Ectodermal cell (in vitro differentiated cells): ENCODE results near the gene NXPE2. TPM values are rescaled to one million over a fixed set of nuclear protein-coding genes. Genes with fewer than 3 reads are reported as not detected.
"Not testable (repeated sequence)": the region's sequence is repeated elsewhere in the genome, so short reads cannot be mapped to it uniquely, and the experiment has no call there.

Experiments
- H3K27ac ChIP-seq: 2 replicates; pipeline ENCODE4 v1.7.0; 2013; ENCODE audit warnings: mild to moderate bottlenecking, low read depth, low read length; ENCODE audit not compliant: insufficient read depth, poor library complexity, severe bottlenecking
- H3K27me3 ChIP-seq: 2 replicates; pipeline ENCODE4 v1.7.0; 2013; ENCODE audit warnings: mild to moderate bottlenecking, low read length; ENCODE audit not compliant: insufficient read depth, control insufficient read depth, poor library complexity, severe bottlenecking
- H3K36me3 ChIP-seq: one replicate; pipeline ENCODE4 v1.7.0; 2013; ENCODE audit warnings: low read length; ENCODE audit not compliant: control insufficient read depth, insufficient read depth
- H3K4me1 ChIP-seq: one replicate; pipeline ENCODE4 v1.7.0; 2013; ENCODE audit warnings: low read length; ENCODE audit not compliant: control insufficient read depth, insufficient read depth
- H3K4me3 ChIP-seq: 2 replicates; pipeline ENCODE4 v1.7.0; 2013; ENCODE audit warnings: low read depth, low read length, control low read depth; ENCODE audit not compliant: insufficient read depth
- H3K9me3 ChIP-seq: 2 replicates; pipeline ENCODE4 v1.7.0; 2013; ENCODE audit warnings: mild to moderate bottlenecking, low read length, moderate library complexity; ENCODE audit not compliant: control insufficient read depth
- WGBS, 2 experiments: methylation state at CpG; one replicate each; pipeline ENCODE4 v1.1.7; 2013; ENCODE audit warnings: missing lambda C conversion rate in 2 of 2; 5-methylcytosine and 5-hydroxymethylcytosine counted together
- polyA plus RNA-seq, 4 experiments: library from polyadenylated mRNA; stranded (reverse); fragments of 50-300 nt; gene quantifications; one replicate each; pipeline ENCODE4 v1.2.3, GENCODE V29; 2013

Gene NXPE2
- polyA plus RNA-seq (2013, experiment 1 of 4): not detected
- polyA plus RNA-seq (2013, experiment 2 of 4): 0.11 TPM
- not detected for polyA plus RNA-seq (2013, experiment 3 of 4)
- polyA plus RNA-seq (2013, experiment 4 of 4): 0.12 TPM

DNA sequence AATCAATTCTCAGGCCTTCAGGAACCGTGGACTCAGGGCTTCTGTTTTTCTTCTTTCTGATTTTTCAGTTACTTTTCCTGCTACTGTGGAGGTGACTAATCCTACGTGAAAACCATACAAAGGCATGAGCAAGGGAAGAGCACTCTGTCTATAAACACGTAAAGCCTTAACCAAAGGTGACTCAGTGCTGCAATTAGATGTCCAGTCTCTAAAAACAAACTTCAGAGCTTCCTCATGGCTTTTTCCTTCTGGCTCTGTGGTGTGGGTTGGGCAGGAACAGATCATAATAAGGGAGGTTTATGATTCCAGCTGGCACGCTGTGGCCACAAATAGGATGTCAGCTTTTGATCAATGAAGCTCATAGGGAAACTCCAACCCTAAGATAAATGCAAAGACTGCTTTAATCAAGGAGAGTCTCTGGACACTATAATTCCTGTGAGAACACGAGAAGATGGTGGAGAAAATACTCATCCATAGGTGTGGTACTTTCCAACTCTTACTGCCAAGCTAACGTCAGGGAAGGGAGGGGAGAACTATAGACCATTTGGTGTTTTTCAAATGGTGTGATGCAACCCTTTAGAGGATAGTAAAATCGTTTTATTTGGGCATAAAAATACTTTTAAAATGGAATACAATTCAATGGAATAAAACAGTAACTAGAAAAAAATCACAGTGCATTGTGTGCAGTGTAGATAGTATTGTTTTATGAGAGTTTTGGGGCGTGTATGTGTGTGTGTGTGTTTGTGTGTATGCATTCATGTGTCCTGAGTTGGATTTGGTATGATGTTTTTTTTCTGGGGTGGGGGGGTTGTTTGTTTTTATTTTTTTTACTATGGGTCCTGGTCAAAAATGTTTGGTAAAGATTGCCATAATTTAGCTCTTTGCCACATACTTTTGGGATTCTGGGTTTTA lies at the start of gene NXPE2:
Gene NXPE2 (plus strand): TSS at position 403 of the 912 bp plus-strand sequence. CDS start 49 bp downstream, at position 452.
- Histone ChIP-seq H3K27me3 (no peaks in the 10 kb centered on the region), H3K36me3 (no peaks in the 10 kb centered on the region), H3K9me3 (peaks cover 3% of the 10 kb centered on the region), H3K4me3 (no peak within 1 kb of the TSS), H3K27ac (no peak within 1 kb of the TSS), H3K4me1 (no peaks in the 10 kb centered on the region)
- 87 to 91% methylated on average over 7 to 8 of the region's 8 CpGs for WGBS, 2 experiments

DNA sequence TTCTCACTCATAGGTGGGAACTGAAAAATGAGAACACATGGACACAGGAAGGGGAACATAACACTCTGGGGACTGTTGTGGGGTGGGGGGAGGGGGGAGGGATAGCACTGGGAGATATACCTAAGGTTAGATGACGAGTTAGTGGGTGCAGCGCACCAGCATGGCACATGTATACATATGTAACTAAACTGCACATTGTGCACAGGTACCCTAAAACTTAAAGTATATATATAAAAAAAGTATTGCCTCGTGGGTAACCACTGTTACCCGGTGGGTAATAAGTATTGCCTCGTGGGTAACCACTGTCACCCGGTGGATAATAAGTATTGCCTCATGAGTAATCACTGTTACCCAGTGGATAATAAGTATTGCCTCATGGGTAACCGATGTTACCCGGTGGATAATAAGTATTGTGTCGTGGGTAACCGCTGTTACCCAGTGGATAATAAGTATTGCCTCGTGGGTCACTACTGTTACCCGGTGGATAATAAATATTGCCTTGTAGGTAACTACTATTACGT lies 46.8 kb upstream of the NXPE2 start:
- not testable (repeated sequence) for H3K4me3 ChIP-seq, H3K36me3 ChIP-seq, H3K27me3 ChIP-seq, H3K4me1 ChIP-seq, H3K27ac ChIP-seq, H3K9me3 ChIP-seq
- WGBS, 2 experiments: 88 to 89% methylated on average over 10 to 12 of the region's 13 CpGs

DNA sequence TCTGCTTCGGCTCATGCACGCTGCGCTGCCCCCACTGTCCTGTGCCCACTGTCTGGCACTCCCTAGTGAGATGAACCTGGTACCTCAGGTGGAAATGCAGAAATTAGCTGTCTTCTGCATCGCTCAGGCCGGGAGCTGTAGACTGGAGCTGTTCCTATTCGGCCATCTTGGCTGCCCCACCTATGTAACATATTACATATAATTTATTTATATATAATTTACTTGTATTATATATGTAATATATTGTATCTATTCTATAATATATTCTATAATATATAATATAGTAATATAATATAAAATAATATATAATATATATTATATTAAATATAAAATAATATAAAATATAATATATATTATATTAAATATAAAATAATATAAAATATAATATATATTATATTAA lies 38.9 kb upstream of the NXPE2 start:
- H3K4me1 ChIP-seq, H3K9me3 ChIP-seq, H3K36me3 ChIP-seq, H3K27ac ChIP-seq, H3K4me3 ChIP-seq, H3K27me3 ChIP-seq: not testable (repeated sequence)
- 99% methylated on average over 5 of the region's 6 CpGs for WGBS, 2 experiments

DNA sequence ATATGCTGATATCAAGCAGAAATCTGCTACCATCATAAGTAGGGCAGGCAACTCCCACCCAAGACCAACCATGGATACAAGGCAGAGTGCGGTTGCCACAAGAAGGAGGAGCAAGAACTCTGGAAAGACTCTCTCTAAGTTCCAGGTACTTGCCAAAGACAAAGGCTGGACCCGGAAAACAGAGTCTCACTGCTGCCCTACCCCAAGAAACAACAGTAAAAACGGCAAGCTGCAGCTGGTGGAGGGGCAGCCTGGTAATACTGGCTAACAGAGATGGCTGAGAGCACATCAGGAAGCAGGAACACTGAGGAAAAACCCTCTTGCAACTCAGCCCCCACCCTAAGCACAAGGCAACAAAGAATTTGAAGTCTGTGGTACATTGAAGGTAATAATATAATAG lies 27.7 kb upstream of the NXPE2 start:
- Histone ChIP-seq H3K27ac (no peak overlapping the region), H3K36me3 (no peaks in the 10 kb centered on the region), H3K9me3 (no peaks in the 10 kb centered on the region), H3K4me1 (no peaks in the 10 kb centered on the region), H3K4me3 (no peak overlapping the region), H3K27me3 (no peaks in the 10 kb centered on the region)
- WGBS, 2 experiments: 65 to 83% methylated on average over 3 of the region's 3 CpGs

DNA sequence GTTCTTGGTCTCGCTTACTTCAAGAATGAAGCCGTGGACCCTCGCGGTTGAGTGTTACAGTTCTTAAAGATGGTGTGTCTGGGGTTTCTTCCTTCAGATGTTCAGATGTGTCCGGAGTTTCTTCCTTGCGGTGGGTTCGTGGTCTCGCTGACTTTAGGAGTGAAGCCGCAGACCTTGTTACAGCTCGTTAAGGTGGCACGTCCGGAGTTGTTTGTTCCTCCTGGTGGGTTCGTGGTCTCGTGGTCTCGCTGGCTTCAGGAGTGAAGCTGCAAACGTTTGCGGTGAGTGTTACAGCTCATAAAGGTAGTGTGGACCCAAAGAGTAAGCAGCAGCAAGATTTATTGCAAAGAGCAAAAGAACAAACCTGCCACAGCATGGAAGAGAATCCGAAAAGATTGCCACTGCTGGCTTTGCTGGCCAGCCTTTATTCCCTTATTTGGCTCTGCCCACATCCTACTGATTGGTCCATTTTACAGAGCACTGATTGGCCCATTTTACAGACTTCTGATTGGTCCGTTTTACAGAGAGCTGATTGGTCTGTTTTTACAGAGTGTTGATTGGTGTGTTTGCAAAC lies 27.1 kb upstream of the NXPE2 start:
- Histone ChIP-seq H3K9me3 (no peaks in the 10 kb centered on the region), H3K27ac (no peak overlapping the region), H3K36me3 (no peaks in the 10 kb centered on the region), H3K4me3 (no peak overlapping the region), H3K4me1 (no peaks in the 10 kb centered on the region), H3K27me3 (no peaks in the 10 kb centered on the region)
- 92 to 95% methylated on average over 19 of the region's 19 CpGs for WGBS, 2 experiments

DNA sequence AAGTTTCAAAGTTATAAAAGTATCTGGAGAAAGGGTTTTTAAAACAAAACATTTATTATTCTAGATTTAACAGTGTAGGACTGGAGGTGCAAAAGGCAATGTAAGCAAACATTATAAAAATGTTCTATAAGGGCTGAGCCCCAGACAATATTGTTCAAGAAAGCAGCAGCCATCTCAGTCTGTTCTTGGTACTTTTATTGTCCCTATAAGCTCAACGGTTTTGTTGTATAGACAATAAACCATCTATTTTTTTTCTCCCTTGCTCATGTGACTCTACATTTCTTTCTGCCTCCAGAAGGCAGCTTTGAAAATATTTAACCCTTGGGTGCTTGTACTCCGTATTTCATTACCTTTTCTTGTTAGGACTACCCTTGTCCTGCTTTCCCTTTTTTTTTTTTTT lies 25.2 kb upstream of the NXPE2 start:
- 88% methylated on average over 2 of the region's 2 CpGs for WGBS, 2 experiments
- Histone ChIP-seq H3K4me1 (no peaks in the 10 kb centered on the region), H3K9me3 (no peaks in the 10 kb centered on the region)

DNA sequence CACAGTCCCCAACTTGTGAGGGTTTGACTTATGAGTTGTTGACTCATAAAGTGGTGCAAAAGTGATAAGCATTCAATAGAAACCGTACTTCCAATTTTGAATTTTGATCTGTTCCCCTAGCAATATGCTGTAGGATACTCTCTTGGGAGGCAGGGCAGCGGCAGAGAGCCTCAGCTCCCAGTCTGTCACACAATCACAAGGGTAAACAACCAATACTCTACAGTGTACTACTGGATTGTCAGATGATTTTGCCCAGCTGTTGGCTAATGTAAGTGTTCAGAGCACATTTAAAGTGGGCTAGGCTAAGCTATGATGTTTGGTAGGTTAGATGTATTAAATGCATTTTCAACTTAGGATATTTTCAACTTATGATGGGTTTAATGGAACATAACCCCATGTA lies 13.7 kb upstream of the NXPE2 start:
- 93% methylated on average over 2 of the region's 2 CpGs for WGBS, 2 experiments
- Histone ChIP-seq H3K9me3 (no peaks in the 10 kb centered on the region), H3K27me3 (no peaks in the 10 kb centered on the region), H3K27ac (no peak overlapping the region), H3K4me1 (no peaks in the 10 kb centered on the region), H3K4me3 (no peak overlapping the region), H3K36me3 (no peaks in the 10 kb centered on the region)

More for the DNA sequence above, 25.2 kb upstream of the NXPE2 start:
- Histone ChIP-seq H3K27ac (no peak overlapping the region), H3K36me3 (no peaks in the 10 kb centered on the region), H3K4me3 (no peak overlapping the region), H3K27me3 (no peaks in the 10 kb centered on the region)

DNA sequence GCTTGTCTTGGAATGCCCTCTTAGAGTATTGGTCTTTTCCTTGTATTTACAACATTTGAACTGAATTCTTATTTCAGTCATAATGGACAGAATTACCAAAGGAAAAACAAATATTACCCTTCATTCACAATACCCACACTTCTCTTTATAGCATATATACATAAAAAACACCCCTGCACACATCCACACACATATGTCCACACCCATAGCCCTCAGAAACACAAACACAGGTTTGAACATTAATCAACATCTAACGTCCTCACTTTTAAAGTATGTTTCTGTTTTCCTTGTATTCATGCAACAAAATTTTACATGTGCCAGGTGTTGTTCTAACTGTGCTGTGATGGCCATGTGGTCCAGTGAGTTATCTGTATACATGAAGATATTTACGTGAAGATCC lies 11.6 kb upstream of the NXPE2 start:
- Histone ChIP-seq H3K4me3 (no peak overlapping the region), H3K9me3 (no peaks in the 10 kb centered on the region)
- 86 to 96% methylated on average over 2 of the region's 2 CpGs for WGBS, 2 experiments

DNA sequence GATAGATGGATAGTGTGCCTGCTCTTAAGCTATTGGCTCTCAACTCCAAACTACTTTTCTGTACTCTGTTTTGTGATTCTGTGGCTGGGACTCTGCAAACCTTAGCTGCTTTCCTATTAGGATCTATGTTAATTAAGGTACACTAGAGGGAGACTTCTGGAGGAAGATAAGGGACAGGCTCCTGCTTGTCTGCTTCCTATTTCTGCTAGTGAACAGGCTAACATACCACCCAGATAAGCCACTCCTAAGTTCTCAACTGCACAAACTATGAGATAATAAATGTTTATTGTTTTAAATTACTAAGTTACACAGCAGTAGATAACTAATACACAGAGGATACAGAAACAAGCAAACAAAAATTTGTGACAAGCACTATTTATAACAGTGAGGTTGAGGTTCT lies 10.2 kb upstream of the NXPE2 start:
- Histone ChIP-seq H3K36me3 (no peaks in the 10 kb centered on the region), H3K27me3 (no peaks in the 10 kb centered on the region), H3K9me3 (no peaks in the 10 kb centered on the region), H3K4me1 (no peaks in the 10 kb centered on the region), H3K27ac (no peak overlapping the region), H3K4me3 (no peak overlapping the region)

More for the DNA sequence above, 11.6 kb upstream of the NXPE2 start:
- Histone ChIP-seq H3K27ac (no peak overlapping the region), H3K36me3 (no peaks in the 10 kb centered on the region), H3K4me1 (no peaks in the 10 kb centered on the region), H3K27me3 (no peaks in the 10 kb centered on the region)

DNA sequence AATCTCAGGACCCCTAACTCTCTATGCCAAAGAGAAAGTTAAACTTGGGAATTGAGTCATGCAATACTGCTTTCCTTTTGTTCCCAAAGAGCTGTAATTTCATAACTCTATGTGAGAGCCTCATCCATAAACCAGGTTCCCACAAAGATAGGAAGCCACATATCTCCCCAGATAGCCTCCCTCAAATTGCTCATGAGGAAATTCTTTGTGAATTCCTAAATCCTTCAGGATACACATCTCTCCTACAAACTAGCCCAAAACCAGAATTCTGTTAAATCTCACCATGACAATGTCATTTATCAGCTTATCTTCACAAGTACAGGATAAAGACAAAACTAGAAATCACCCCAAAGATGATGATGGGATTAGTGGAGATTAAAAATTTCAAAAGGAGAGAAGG lies 4.7 kb upstream of the NXPE2 start:
- H3K27ac ChIP-seq: no peak overlapping the region
- no peaks in the 10 kb centered on the region for H3K4me1 ChIP-seq
- no peaks in the 10 kb centered on the region for H3K27me3 ChIP-seq
- H3K36me3 ChIP-seq: no peaks in the 10 kb centered on the region
- H3K4me3 ChIP-seq: no peak overlapping the region
- no peaks in the 10 kb centered on the region for H3K9me3 ChIP-seq
